Mesenchymal stem cell (in vitro differentiated cells and primary cell): ENCODE measurements around the gene TREM1.

ENCODE experiments used
- DNase-seq: peaks from one replicate; pipeline ENCODE4 v3.0.0-alpha.2; 2013
- H2AFZ ChIP-seq: one replicate; pipeline ENCODE4 v1.6.1; 2013; ENCODE audit warnings: low read depth, mild to moderate bottlenecking, control low read depth, inconsistent platforms, low read length, moderate library complexity
- H2AK5ac ChIP-seq: 2 replicates; pipeline ENCODE4 v1.6.1; 2013; ENCODE audit warnings: low read length, moderate library complexity, mild to moderate bottlenecking, inconsistent platforms; ENCODE audit not compliant: severe bottlenecking
- H2BK120ac ChIP-seq: one replicate; pipeline ENCODE4 v1.6.1; 2013; ENCODE audit warnings: low read depth, mild to moderate bottlenecking, inconsistent platforms, low read length, moderate library complexity
- H2BK12ac ChIP-seq, 2 experiments: one replicate each; pipeline ENCODE4 v1.6.1; 2013; ENCODE audit warnings: inconsistent platforms in 2 of 2, low read length in 2 of 2, mild to moderate bottlenecking in 2 of 2, moderate library complexity in 2 of 2, control low read depth in 1 of 2
- H2BK15ac ChIP-seq: one replicate; pipeline ENCODE4 v1.6.1; 2013; ENCODE audit warnings: mild to moderate bottlenecking, low read depth, inconsistent platforms; ENCODE audit not compliant: poor library complexity, severe bottlenecking
- H2BK5ac ChIP-seq: 2 replicates; pipeline ENCODE4 v1.6.1; 2013; ENCODE audit warnings: low read depth, mild to moderate bottlenecking, low read length, control low read depth, inconsistent platforms; ENCODE audit not compliant: poor library complexity, severe bottlenecking
- H3K14ac ChIP-seq, 2 experiments: one replicate each; pipeline ENCODE4 v1.6.1; 2013; ENCODE audit warnings: inconsistent platforms in 2 of 2, low read length in 2 of 2, control low read depth in 1 of 2, mild to moderate bottlenecking in 1 of 2, moderate library complexity in 1 of 2
- H3K18ac ChIP-seq, 2 experiments: one replicate each; pipeline ENCODE4 v1.6.1; 2013; ENCODE audit warnings: inconsistent platforms in 2 of 2, low read length in 2 of 2, control low read depth in 1 of 2, low read depth in 1 of 2, mild to moderate bottlenecking in 1 of 2
- H3K23ac ChIP-seq, 2 experiments: one replicate each; pipeline ENCODE4 v1.6.1; 2013; ENCODE audit warnings: inconsistent platforms in 2 of 2, low read length in 2 of 2, mild to moderate bottlenecking in 2 of 2, moderate library complexity in 2 of 2, control low read depth in 1 of 2
- H3K27ac ChIP-seq: 2 replicates; pipeline ENCODE4 v1.5.1; 2013; ENCODE audit warnings: mild to moderate bottlenecking, moderate library complexity, low read length, control low read depth, inconsistent platforms; ENCODE audit not compliant: poor library complexity, severe bottlenecking
- H3K27me3 ChIP-seq, 2 experiments: 2 replicates each; pipeline versions ENCODE4 v1.6.1 to v1.7.0; 2013; ENCODE audit warnings: low read length in 2 of 2, mild to moderate bottlenecking in 2 of 2, moderate library complexity in 2 of 2, control low read depth in 1 of 2, inconsistent platforms in 1 of 2; ENCODE audit not compliant: control insufficient read depth in 1 of 2, insufficient read depth in 1 of 2
- H3K36me3 ChIP-seq, 2 experiments: 2 replicates each; pipeline versions ENCODE4 v1.6.1 to v1.7.0; 2013; ENCODE audit warnings: low read length in 2 of 2, control low read depth in 1 of 2, inconsistent platforms in 1 of 2, low read depth in 1 of 2, mild to moderate bottlenecking in 1 of 2; ENCODE audit not compliant: insufficient read depth in 2 of 2, control insufficient read depth in 1 of 2
- H3K4ac ChIP-seq, 2 experiments: one replicate each; pipeline ENCODE4 v1.6.1; 2013; ENCODE audit warnings: inconsistent platforms in 2 of 2, low read length in 2 of 2, mild to moderate bottlenecking in 2 of 2, moderate library complexity in 2 of 2, control low read depth in 1 of 2, low read depth in 1 of 2
- H3K4me1 ChIP-seq: 2 replicates; pipeline ENCODE4 v1.6.1; 2013; ENCODE audit warnings: low read depth, low read length, control low read depth; ENCODE audit not compliant: control insufficient read depth, insufficient read depth
- H3K4me2 ChIP-seq: 2 replicates; pipeline ENCODE4 v1.6.1; 2013; ENCODE audit warnings: low read length, mild to moderate bottlenecking, inconsistent platforms; ENCODE audit not compliant: poor library complexity, severe bottlenecking
- H3K4me3 ChIP-seq, 2 experiments: 2 replicates each; pipeline versions ENCODE4 v1.5.1 to v1.7.0; 2013; ENCODE audit warnings: low read length in 2 of 2, mild to moderate bottlenecking in 2 of 2, control low read depth in 1 of 2, low read depth in 1 of 2; ENCODE audit not compliant: insufficient read depth in 1 of 2
- H3K79me1 ChIP-seq: replicated peaks from 2 replicates; pipeline ENCODE4 v1.6.1; 2013; ENCODE audit warnings: mild to moderate bottlenecking, control low read depth, low read length, inconsistent platforms; ENCODE audit not compliant: poor library complexity, severe bottlenecking
- H3K9ac ChIP-seq: 2 replicates; pipeline ENCODE4 v1.7.0; 2013; ENCODE audit warnings: mild to moderate bottlenecking, low read length, moderate library complexity
- H3K9me3 ChIP-seq: 2 replicates; pipeline ENCODE4 v1.7.0; 2013; ENCODE audit warnings: mild to moderate bottlenecking, low read length; ENCODE audit not compliant: control insufficient read depth
- H4K8ac ChIP-seq: one replicate; pipeline ENCODE4 v1.6.1; 2013; ENCODE audit warnings: inconsistent platforms, mild to moderate bottlenecking, low read length, moderate library complexity
- H4K91ac ChIP-seq: one replicate; pipeline ENCODE4 v1.6.1; 2013; ENCODE audit warnings: mild to moderate bottlenecking, low read length, inconsistent platforms
- WGBS: methylation state at CpG from one replicate; pipeline ENCODE4 v1.1.7; 2013; ENCODE audit warnings: mixed read lengths; 5-methylcytosine and 5-hydroxymethylcytosine counted together

TREM1 gene

GRCh38 chr6:41255110-41255509 is 31.4 kb downstream of the TREM1 start:
- H2BK15ac ChIP-seq: no peak overlapping the region
- no peak overlapping the region for H2BK5ac ChIP-seq
- no peak overlapping the region for H4K8ac ChIP-seq
- no peak overlapping the region for H2BK12ac ChIP-seq
- no peak overlapping the region for H3K23ac ChIP-seq
- no peak overlapping the region for H2AK5ac ChIP-seq
- H3K79me1 ChIP-seq: no peaks in the 10 kb centered on the region
- no peak overlapping the region for H3K4me3 ChIP-seq
- H2BK120ac ChIP-seq: no peak overlapping the region
- H3K4me2 ChIP-seq: no peak overlapping the region
- peaks cover 2% of the 10 kb centered on the region for H3K4me1 ChIP-seq
- H3K4ac ChIP-seq: no peak overlapping the region
- no peak overlapping the region for H3K9ac ChIP-seq
- H3K9me3 ChIP-seq: no peaks in the 10 kb centered on the region
- H3K27me3 ChIP-seq: peaks cover 15 to 26% of the 10 kb centered on the region in 2 experiments
- H3K14ac ChIP-seq: no peak overlapping the region
- no peak overlapping the region for H4K91ac ChIP-seq
- no peak overlapping the region for H2AFZ ChIP-seq
- DNase-seq: no peak
- no peaks in the 10 kb centered on the region for H3K36me3 ChIP-seq
- no peak overlapping the region for H3K27ac ChIP-seq
- no peak overlapping the region for H3K18ac ChIP-seq

GRCh38 chr6:41252401-41253169 is 33.9 kb downstream of the TREM1 start:
- peaks cover 15 to 26% of the 10 kb centered on the region in 2 experiments for H3K27me3 ChIP-seq
- H3K36me3 ChIP-seq: no peaks in the 10 kb centered on the region
- no peak overlapping the region for H3K4me2 ChIP-seq
- no peaks in the 10 kb centered on the region for H3K79me1 ChIP-seq
- H4K8ac ChIP-seq: no peak overlapping the region
- H3K9ac ChIP-seq: no peak overlapping the region
- H3K4ac ChIP-seq: no peak overlapping the region
- H4K91ac ChIP-seq: no peak overlapping the region
- H3K23ac ChIP-seq: no peak overlapping the region
- no peaks in the 10 kb centered on the region for H3K4me1 ChIP-seq
- no peak overlapping the region for H3K27ac ChIP-seq
- no peak overlapping the region for H3K18ac ChIP-seq
- no peak overlapping the region for H3K4me3 ChIP-seq
- H2BK12ac ChIP-seq: no peak overlapping the region
- no peak overlapping the region for H2AFZ ChIP-seq
- H2AK5ac ChIP-seq: no peak overlapping the region
- no peak overlapping the region for H2BK5ac ChIP-seq
- no peak overlapping the region for H2BK15ac ChIP-seq
- no peak overlapping the region for H3K14ac ChIP-seq
- no peak for DNase-seq
- no peaks in the 10 kb centered on the region for H3K9me3 ChIP-seq
- 41% methylated on average over 3 of the region's 3 CpGs for WGBS
- H2BK120ac ChIP-seq: no peak overlapping the region

GRCh38 chr6:41247882-41248705 is 38.4 kb downstream of the TREM1 start:
- no peaks in the 10 kb centered on the region for H3K9me3 ChIP-seq
- H2BK5ac ChIP-seq: no peak overlapping the region
- no peak overlapping the region for H3K23ac ChIP-seq
- H3K9ac ChIP-seq: no peak overlapping the region
- H3K79me1 ChIP-seq: no peaks in the 10 kb centered on the region
- H3K36me3 ChIP-seq: no peaks in the 10 kb centered on the region
- H3K4me1 ChIP-seq: no peaks in the 10 kb centered on the region
- H3K18ac ChIP-seq: no peak overlapping the region
- 79% methylated on average over 6 of the region's 7 CpGs for WGBS
- H3K4me2 ChIP-seq: no peak overlapping the region
- H2BK15ac ChIP-seq: no peak overlapping the region
- DNase-seq: no peak
- H4K91ac ChIP-seq: no peak overlapping the region
- no peak overlapping the region for H2AK5ac ChIP-seq
- H2BK120ac ChIP-seq: no peak overlapping the region
- H2BK12ac ChIP-seq: no peak overlapping the region
- H3K27me3 ChIP-seq: peaks cover 5 to 19% of the 10 kb centered on the region in 2 experiments
- no peak overlapping the region for H4K8ac ChIP-seq
- H3K4ac ChIP-seq: no peak overlapping the region
- H3K27ac ChIP-seq: no peak overlapping the region
- H2AFZ ChIP-seq: no peak overlapping the region
- H3K14ac ChIP-seq: no peak overlapping the region
- H3K4me3 ChIP-seq: peak overlapping the region in 1 of 2 experiments; percentile 32

- Histone ChIP-seq H2AFZ (no peak overlapping the region), H3K79me1 (no peaks in the 10 kb centered on the region), H4K91ac (no peak overlapping the region), H3K4me1 (no peaks in the 10 kb centered on the region), H3K23ac (no peak overlapping the region), H2BK12ac (no peak overlapping the region), H3K9me3 (no peaks in the 10 kb centered on the region), H3K27me3 (peaks cover 5 to 13% of the 10 kb centered on the region in 2 experiments), H3K14ac (no peak overlapping the region), H3K9ac (no peak overlapping the region), H3K36me3 (no peaks in the 10 kb centered on the region), H4K8ac (no peak overlapping the region), H2BK5ac (no peak overlapping the region), H2BK15ac (no peak overlapping the region), H2BK120ac (no peak overlapping the region), H3K27ac (no peak overlapping the region), H2AK5ac (no peak overlapping the region), H3K18ac (no peak overlapping the region), H3K4ac (no peak overlapping the region), H3K4me3 (no peak overlapping the region), H3K4me2 (no peak overlapping the region)
- no peak for DNase-seq
- WGBS: 73% methylated on average over 8 of the region's 9 CpGs
These were observed 39.1 kb downstream of the TREM1 start for GRCh38 chr6:41247288-41247865.
